GM10248 (cell line): Measurements from ENCODE around the gene RAP1A.

Experiments
- CTCF ChIA-PET: fragments of 300-600 bp; sonication (Branson Sonifier 250); formaldehyde crosslinking; extraction: SDS; loops from one replicate; lab custom pipeline; 2021; ENCODE audit warnings: antibody characterized with exemption; lab: Yijun Ruan, JAX
- POLR2A ChIA-PET: fragments of 350-650 bp; sonication (Branson Sonifier 250); formaldehyde crosslinking; extraction: SDS; loops from one replicate; lab custom pipeline; 2020; ENCODE audit warnings: antibody characterized with exemption; lab: Yijun Ruan, JAX
- DNase-seq: peaks from one replicate; pipeline ENCODE4 v3.0.0; 2012; ENCODE audit errors: extremely low spot score
- CTCF ChIP-seq: IDR thresholded peaks from 2 replicates; pipeline ENCODE4 v1.5.1; 2012; ENCODE audit warnings: mild to moderate bottlenecking, low read depth; ENCODE audit errors: extremely low read depth, missing control alignments, control extremely low read depth

RAP1A gene

DNA sequence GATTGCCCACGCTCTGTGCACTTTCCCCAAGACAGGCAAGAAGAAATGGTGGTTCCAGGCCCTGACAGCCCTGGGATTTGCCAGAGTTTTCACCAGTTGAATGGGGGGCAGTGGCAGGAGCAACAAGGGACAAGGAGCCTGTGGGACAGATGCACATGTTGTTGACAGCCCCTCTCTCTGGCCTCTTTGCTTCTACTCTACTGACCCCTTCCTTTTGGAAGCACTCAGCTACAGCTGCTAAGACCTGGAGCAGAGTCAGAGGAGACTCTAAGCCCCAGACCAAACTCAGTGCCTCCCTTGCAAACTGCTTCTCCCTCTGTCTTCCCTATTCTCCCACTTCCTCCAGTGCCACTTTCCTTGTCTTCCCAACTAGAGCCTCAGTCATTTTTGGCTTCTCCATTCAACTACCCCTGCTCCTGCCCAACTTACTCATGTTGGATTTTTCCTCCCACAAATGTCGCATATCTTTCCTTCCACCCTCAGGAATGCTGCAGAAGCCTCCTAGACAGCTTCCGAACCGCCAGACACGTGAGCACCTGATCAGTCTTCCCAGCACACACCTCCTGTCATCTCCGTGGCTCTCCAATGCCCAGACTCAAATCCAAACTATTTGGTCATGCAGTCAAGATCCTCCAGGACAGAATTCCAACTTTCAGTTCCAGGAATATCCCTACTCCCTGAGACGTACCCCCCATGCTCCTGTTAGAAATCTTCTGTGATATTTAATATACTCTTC, 110.5 kb downstream of the RAP1A start:
- no peak for TF ChIP-seq CTCF
- DNase-seq, result no peak
- ChIA-PET POLR2A (no interaction called here), CTCF (interaction anchor here (2.3 to 2.7 kb wide), 2 partner anchors 16 to 222 kb away, joined by 7 to 16 read pairs; no protein-coding TSS in a partner anchor)

GRCh38 chr1:111730706-111731105, 111.1 kb downstream of the RAP1A start:
- POLR2A ChIA-PET, result no interaction called here
- CTCF ChIA-PET, result interaction anchor here (0.8 to 8.8 kb wide), 4 partner anchors 16 to 223 kb away, joined by 4 to 79 read pairs (median 8); no protein-coding TSS in a partner anchor
- TF ChIP-seq CTCF, result no peak

GRCh38 chr1:111731956-111732355, 112.4 kb downstream of the RAP1A start:
- DNase-seq, result no peak
- ChIA-PET POLR2A (no interaction called here), CTCF (interaction anchor here (0.9 to 8.8 kb wide), 6 partner anchors 14 to 224 kb away, joined by 3 to 79 read pairs (median 6); no protein-coding TSS in a partner anchor)
- no peak for TF ChIP-seq CTCF

More at GRCh38 chr1:111730706-111731105, 111.1 kb downstream of the RAP1A start:
- DNase-seq, result no peak

- CTCF ChIA-PET, result interaction anchor here (1.1 to 8.8 kb wide), 5 partner anchors 14 to 251 kb away, joined by 3 to 79 read pairs (median 7); no protein-coding TSS in a partner anchor
- TF ChIP-seq CTCF, result no peak
- POLR2A ChIA-PET, result no interaction called here
- DNase-seq, result no peak
Measured at GRCh38 chr1:111732718-111733117, 113.1 kb downstream of the RAP1A start.

DNA sequence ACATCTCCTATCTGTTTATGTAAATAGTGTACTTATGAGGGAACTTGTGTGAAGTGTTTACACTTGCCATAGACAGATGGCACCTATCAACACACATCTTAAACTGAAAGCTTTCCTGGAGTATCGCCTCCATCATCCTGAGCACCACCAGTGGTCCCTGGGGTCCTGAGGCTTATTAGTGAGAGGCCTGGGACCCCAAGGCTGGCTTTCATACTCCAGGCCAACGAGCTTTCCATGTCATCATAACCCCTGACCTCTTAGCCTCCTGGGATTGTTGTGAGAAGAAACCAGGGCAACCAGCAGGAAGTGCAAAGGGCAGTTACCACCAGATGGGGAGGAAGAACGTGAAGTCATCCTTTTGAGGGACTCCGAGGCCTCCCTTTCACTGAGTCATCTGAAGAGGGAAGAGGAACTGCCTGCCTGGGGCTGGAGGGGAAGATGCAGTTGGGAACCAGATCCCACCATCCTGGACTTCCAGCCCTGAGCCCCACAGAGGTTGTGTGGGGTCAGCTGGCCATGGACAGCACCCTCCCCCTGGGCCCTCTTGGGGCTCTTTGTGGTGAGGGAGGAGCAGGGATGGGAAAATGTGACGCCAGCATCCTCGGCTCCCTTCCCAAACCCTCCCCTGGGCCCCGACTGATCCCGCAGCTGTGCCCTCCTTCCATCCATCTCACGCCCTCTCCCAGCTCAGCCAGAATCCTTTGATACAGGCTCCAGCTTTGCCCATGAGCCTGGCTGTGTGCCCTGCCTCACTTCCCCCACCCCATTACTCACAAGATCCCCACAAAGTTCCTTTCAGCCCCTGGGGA, 113.8 kb downstream of the RAP1A start:
- CTCF ChIA-PET, result interaction anchor here (1.2 to 8.8 kb wide), 7 partner anchors 13 to 251 kb away, joined by 3 to 79 read pairs (median 10); partner anchors contain the start of gene DDX20
- POLR2A ChIA-PET, result interaction anchor here (1.2 kb wide), 1 partner anchor 8 kb away, joined by 3 read pairs; no protein-coding TSS in a partner anchor
- TF ChIP-seq CTCF, result no peak
- DNase-seq, result no peak

GRCh38 chr1:111733992-111734341, 114.4 kb downstream of the RAP1A start:
- no peak for DNase-seq
- ChIA-PET POLR2A (interaction anchor here (1.2 kb wide), 1 partner anchor 9 kb away, joined by 3 read pairs; no protein-coding TSS in a partner anchor), CTCF (interaction anchor here (1.3 to 8.8 kb wide), 5 partner anchors 12 to 226 kb away, joined by 3 to 79 read pairs (median 20); partner anchors contain the start of gene DDX20)
- TF ChIP-seq CTCF, result no peak
